H1 (cell line): ENCODE measurements around the gene DNAAF5. TPM values are rescaled to one million over a fixed set of nuclear protein-coding genes. Genes with fewer than 3 reads are reported as not detected.

Experiments
- CTCF ChIA-PET: fragments of 300-600 bp; sonication (Branson Sonifier 250); formaldehyde crosslinking; loops from one replicate; lab custom pipeline; 2021; ENCODE audit not compliant: partially characterized antibody; lab: Charles Lee
- POLR2A ChIA-PET: fragments of 300-600 bp; sonication (Branson Sonifier 250); formaldehyde crosslinking; loops from one replicate; lab custom pipeline; 2021; ENCODE audit warnings: inconsistent platforms; ENCODE audit not compliant: partially characterized antibody; lab: Charles Lee
- DNase-seq, 2 experiments: peaks; one replicate each; pipeline versions ENCODE4 v3.0.0 to v3.0.0-alpha.2; 2010 to 2022; ENCODE audit warnings: low spot score in 2 of 2, low read depth in 1 of 2, mixed read lengths in 1 of 2
- FAIRE-seq: peaks from 2 replicates; lab custom pipeline; 2011; peaks lifted over from hg19 to GRCh38; lab: Jason Lieb, UNC
- H2AFZ ChIP-seq: 2 replicates; pipeline ENCODE4 v1.8.1; 2012; ENCODE audit warnings: low read length, inconsistent platforms
- H2AK5ac ChIP-seq: 2 replicates; pipeline ENCODE4 v1.6.1; 2013; ENCODE audit warnings: low read depth, low read length
- H2BK120ac ChIP-seq: replicated peaks from 2 replicates; pipeline ENCODE3; 2013; ENCODE audit warnings: low read depth, low read length, inconsistent platforms
- H2BK12ac ChIP-seq: 2 replicates; pipeline ENCODE4 v1.6.1; 2013; ENCODE audit warnings: low read depth, low read length
- H2BK15ac ChIP-seq: 2 replicates; pipeline ENCODE4 v1.6.1; 2013; ENCODE audit warnings: low read length
- H2BK20ac ChIP-seq: 2 replicates; pipeline ENCODE4 v1.6.1; 2013; ENCODE audit warnings: low read length
- H2BK5ac ChIP-seq: 2 replicates; pipeline ENCODE4 v1.6.1; 2013; ENCODE audit warnings: low read depth, low read length
- H3K14ac ChIP-seq: 2 replicates; pipeline ENCODE4 v1.6.1; 2013; ENCODE audit warnings: inconsistent platforms; ENCODE audit not compliant: insufficient read length
- H3K18ac ChIP-seq: 2 replicates; pipeline ENCODE4 v1.6.1; 2013; ENCODE audit warnings: low read length; ENCODE audit errors: extremely low read depth
- H3K23ac ChIP-seq: 2 replicates; pipeline ENCODE4 v1.6.1; 2013; ENCODE audit warnings: inconsistent platforms; ENCODE audit not compliant: insufficient read length
- H3K23me2 ChIP-seq: 2 replicates; pipeline ENCODE4 v1.6.1; 2013; ENCODE audit warnings: low read depth, low read length
- H3K27ac ChIP-seq: 2 replicates; pipeline ENCODE4 v1.6.1; 2011; ENCODE audit warnings: low read depth, low read length, inconsistent platforms
- H3K27me3 ChIP-seq, 4 experiments: replicated peaks in 1 of 4; 1 replicate in 1 of 4; 2 replicates in 3 of 4; pipeline versions ENCODE4 v1.6.1 to v1.8.1; 2011 to 2013; ENCODE audit warnings: low read length in 3 of 4, mild to moderate bottlenecking in 3 of 4, inconsistent platforms in 2 of 4, mixed read lengths in 2 of 4, moderate library complexity in 1 of 4; ENCODE audit not compliant: control insufficient read depth in 3 of 4, insufficient read depth in 3 of 4; ENCODE audit errors: extremely low read depth in 1 of 4
- H3K36me3 ChIP-seq, 4 experiments: 2 replicates each; pipeline versions ENCODE4 v1.6.1 to v1.8.1; 2011 to 2013; ENCODE audit warnings: mild to moderate bottlenecking in 4 of 4, low read length in 3 of 4, moderate library complexity in 2 of 4, control low read depth in 1 of 4, inconsistent platforms in 1 of 4; ENCODE audit not compliant: insufficient read depth in 4 of 4, control insufficient read depth in 2 of 4
- H3K4ac ChIP-seq: replicated peaks from 2 replicates; pipeline ENCODE3; 2013; ENCODE audit warnings: low read length, low read depth, mixed read lengths, inconsistent platforms; ENCODE audit not compliant: insufficient read length
- H3K4me1 ChIP-seq, 4 experiments: replicated peaks in 1 of 4; 1 replicate in 1 of 4; 2 replicates in 3 of 4; pipeline versions ENCODE4 v1.6.1 to v1.8.1; 2011 to 2013; ENCODE audit warnings: low read length in 3 of 4, inconsistent platforms in 2 of 4, mixed read lengths in 1 of 4; ENCODE audit not compliant: insufficient read depth in 4 of 4, control insufficient read depth in 3 of 4
- H3K4me2 ChIP-seq, 2 experiments: 2 replicates each; pipeline versions ENCODE4 v1.6.1 to v1.8.1; 2011 to 2013; ENCODE audit warnings: low read depth in 2 of 2, low read length in 2 of 2, control low read depth in 1 of 2, inconsistent platforms in 1 of 2, mild to moderate bottlenecking in 1 of 2; ENCODE audit not compliant: insufficient read depth in 1 of 2
- H3K4me3 ChIP-seq, 4 experiments: fragments of 200-600, 300-600 bp in 1 of 4; sonication (generic), shearing (Covaris generic), sonication (Bioruptor Twin) in 1 of 4; 2 replicates each; pipeline versions ENCODE4 v1.5.1 to v1.8.1; 2011 to 2016; ENCODE audit warnings: low read length in 4 of 4, low read depth in 3 of 4, control low read depth in 2 of 4, inconsistent platforms in 2 of 4, mild to moderate bottlenecking in 2 of 4, mixed read lengths in 1 of 4, moderate library complexity in 1 of 4; ENCODE audit not compliant: insufficient read depth in 2 of 4; ENCODE audit errors: extremely low read depth in 1 of 4
- H3K56ac ChIP-seq: replicated peaks from 2 replicates; pipeline ENCODE3; 2013; ENCODE audit warnings: low read depth, mild to moderate bottlenecking, mixed read lengths, low read length, inconsistent platforms; ENCODE audit not compliant: insufficient read length
- H3K79me1 ChIP-seq: 2 replicates; pipeline ENCODE4 v1.6.1; 2013; ENCODE audit warnings: low read depth, low read length, control low read depth
- H3K79me2 ChIP-seq, 2 experiments: 2 replicates each; pipeline versions ENCODE4 v1.6.1 to v1.8.1; 2012 to 2013; ENCODE audit warnings: low read length in 2 of 2, mild to moderate bottlenecking in 2 of 2, inconsistent platforms in 1 of 2; ENCODE audit not compliant: insufficient read depth in 2 of 2, control insufficient read depth in 1 of 2
- H3K9ac ChIP-seq, 4 experiments: replicated peaks in 1 of 4; 1 replicate in 1 of 4; 2 replicates in 3 of 4; pipeline versions ENCODE4 v1.6.1 to v1.8.1; 2011 to 2013; ENCODE audit warnings: low read depth in 3 of 4, low read length in 3 of 4, control low read depth in 2 of 4, mild to moderate bottlenecking in 2 of 4, moderate library complexity in 2 of 4, inconsistent platforms in 1 of 4; ENCODE audit errors: extremely low read depth in 1 of 4
- H3K9me3 ChIP-seq, 2 experiments: 2 replicates each; pipeline versions ENCODE4 v1.6.1 to v1.8.1; 2012 to 2013; ENCODE audit warnings: mild to moderate bottlenecking in 2 of 2, moderate library complexity in 2 of 2, control low read depth in 1 of 2, inconsistent platforms in 1 of 2, low read depth in 1 of 2, low read length in 1 of 2, mixed read lengths in 1 of 2; ENCODE audit not compliant: insufficient read depth in 2 of 2
- H4K20me1 ChIP-seq, 2 experiments: replicated peaks in 1 of 2; 2 replicates each; pipeline versions ENCODE3 to v1.8.1; 2011 to 2013; ENCODE audit warnings: inconsistent platforms in 2 of 2, low read length in 2 of 2, mild to moderate bottlenecking in 1 of 2; ENCODE audit not compliant: insufficient read depth in 2 of 2, control insufficient read depth in 1 of 2
- H4K5ac ChIP-seq: 2 replicates; pipeline ENCODE4 v1.6.1; 2013; ENCODE audit warnings: low read length, low read depth, mixed read lengths, inconsistent platforms; ENCODE audit not compliant: insufficient read length
- H4K8ac ChIP-seq: 2 replicates; pipeline ENCODE4 v1.8.0; 2013; ENCODE audit warnings: mild to moderate bottlenecking, moderate library complexity, low read length, inconsistent platforms; ENCODE audit not compliant: insufficient read depth; ENCODE audit errors: extremely low read depth
- H4K91ac ChIP-seq: replicated peaks from 2 replicates; pipeline ENCODE3; 2013; ENCODE audit warnings: low read length, mixed read lengths, inconsistent platforms; ENCODE audit not compliant: insufficient read length
- BCL11A ChIP-seq, 2 experiments: IDR thresholded peaks; one replicate each; pipeline ENCODE4 v1.6.1; 2011; ENCODE audit warnings: low read depth in 2 of 2, low read length in 2 of 2, mild to moderate bottlenecking in 2 of 2
- CHD1 ChIP-seq: IDR thresholded peaks from 2 replicates; pipeline ENCODE4 v1.6.1; 2012; ENCODE audit warnings: low read depth, low read length, improper control_type of control experiment
- NRF1 ChIP-seq: IDR thresholded peaks from 2 replicates; pipeline ENCODE4 v1.6.1; 2011; ENCODE audit warnings: mild to moderate bottlenecking, low read depth, low read length, improper control_type of control experiment
- WGBS, 2 experiments: shearing (Covaris generic) in 1 of 2; methylation state at CpG; one replicate each; pipeline versions ENCODE4 v1.1.6 to v1.1.7; 2013 to 2015; ENCODE audit warnings: low lambda C conversion rate in 2 of 2, mixed read lengths in 2 of 2, inconsistent platforms in 1 of 2, low coverage in 1 of 2, missing lambda C conversion rate in 1 of 2; ENCODE audit not compliant: insufficient replicate concordance in 2 of 2, insufficient coverage in 1 of 2, insufficient read length in 1 of 2; ENCODE audit errors: extremely low coverage in 1 of 2, missing lambda C conversion rate in 1 of 2; 5-methylcytosine and 5-hydroxymethylcytosine counted together
- polyA plus RNA-seq, 7 experiments: library from polyadenylated mRNA; depleted of rRNA in 3 of 7; stranded (reverse) in 5 of 7; unstranded in 2 of 7; fragments of >200 nt in 5 of 7; fragments of 200-250 nt in 2 of 7; gene quantifications; 1 replicate in 5 of 7; 2 replicates in 1 of 7; 4 replicates in 1 of 7; pipeline versions ENCODE4 v1.2.1 to v1.2.3, GENCODE V29; 2011 to 2013; ENCODE audit warnings: missing spikeins in 2 of 7, mixed read lengths in 2 of 7
- total RNA-seq: library from RNA; stranded (reverse); fragmentation: NEBNext Ultra II Directional; extraction: Animal tissue kit (Norgen Biotek cat#: 25700); gene quantifications from 2 replicates; pipeline ENCODE4 v1.2.1, GENCODE V29; 2021

Gene DNAAF5
- total and polyA plus RNA-seq, 2 of the 8 experiments (the other 6 are each of a cell fraction or from before 2014, with no cell fraction given) = 55.1 to 95.9 TPM

- Histone ChIP-seq H4K5ac (no peak overlapping the region), H3K4me1 (no peaks in the 10 kb centered on the region), H3K23ac (no peak overlapping the region), H3K14ac (no peak overlapping the region), H3K79me1 (peaks cover under 1% of the 10 kb centered on the region; the same call in 1 of the 2 replicates), H4K20me1 (peaks cover 0 to 2% of the 10 kb centered on the region in 2 experiments), H3K36me3 (peaks cover 0 to 17% (median 9%) of the 10 kb centered on the region in 4 experiments; a peak in 6 of 8 replicates), H3K9ac (no peak overlapping the region), H2BK12ac (no peak overlapping the region), H2BK15ac (no peak overlapping the region), H3K4me3 (no peak overlapping the region), H2BK120ac (no peak overlapping the region), H2BK5ac (no peak overlapping the region; the same call in 1 of the 2 replicates), H3K4me2 (no peak overlapping the region), H2BK20ac (no peak overlapping the region), H3K27me3 (no peaks in the 10 kb centered on the region), H2AFZ (no peak overlapping the region), H3K23me2 (no peaks in the 10 kb centered on the region), H4K91ac (no peak overlapping the region), H3K9me3 (peaks cover 9 to 18% of the 10 kb centered on the region in 2 experiments; a peak in 3 of 4 replicates), H2AK5ac (no peak overlapping the region), H3K18ac (no peak overlapping the region), H4K8ac (no peak overlapping the region), H3K4ac (no peak overlapping the region), H3K56ac (no peak overlapping the region), H3K27ac (no peak overlapping the region), H3K79me2 (peaks cover 0 to 1% of the 10 kb centered on the region in 2 experiments; a peak in 1 of 4 replicates)
- WGBS, 2 experiments = 93% methylated on average over 19 of the region's 22 CpGs; no CpG with 5 or more reads in 1 of the 2 experiments
- DNase-seq = no peak
- no peak for FAIRE-seq
- CTCF ChIA-PET = interaction anchor here (0.6 kb wide), 1 partner anchor 15 kb away, joined by 3 read pairs; no protein-coding TSS in a partner anchor
- POLR2A ChIA-PET = no interaction called here
- TF ChIP-seq NRF1 = no peak
- TF ChIP-seq BCL11A (IDR thresholded peaks at IDR 0.05; ENCODE audit: low read depth in 2 of 2, low read length in 2 of 2) = no peak
- no peak for TF ChIP-seq CHD1
Measured at GRCh38 chr7:693280-693679, 33.2 kb upstream of the DNAAF5 start.
